Keratinocyte (primary cell): ENCODE measurements around the gene WDR91. TPM values are rescaled to one million over a fixed set of nuclear protein-coding genes. Genes with fewer than 3 reads are reported as not detected.

Source experiments
- DNase-seq: peaks from one replicate; pipeline ENCODE4 v3.0.0-alpha.2; 2011; ENCODE audit warnings: low read depth, missing footprints, low spot score
- FAIRE-seq: peaks from 2 replicates; lab custom pipeline; 2011; peaks lifted over from hg19 to GRCh38; lab: Jason Lieb, UNC
- H2AFZ ChIP-seq: 2 replicates; pipeline ENCODE4 v1.6.0; 2012; ENCODE audit warnings: low read length, control low read depth, inconsistent platforms; ENCODE audit not compliant: control insufficient read depth
- H3K27ac ChIP-seq: 2 replicates; pipeline ENCODE4 v1.5.1; 2011; ENCODE audit warnings: low read length; ENCODE audit not compliant: control insufficient read depth, insufficient read depth
- H3K27me3 ChIP-seq: 3 replicates; pipeline ENCODE4 v1.6.0; 2011; ENCODE audit warnings: low read length; ENCODE audit not compliant: control insufficient read depth, insufficient read depth; ENCODE audit errors: extremely low read depth
- H3K36me3 ChIP-seq, 2 experiments: 2 replicates in 1 of 2; 3 replicates in 1 of 2; pipeline ENCODE4 v1.5.1; 2011; ENCODE audit warnings: low read length in 2 of 2, mild to moderate bottlenecking in 1 of 2; ENCODE audit not compliant: control insufficient read depth in 2 of 2, insufficient read depth in 2 of 2; ENCODE audit errors: extremely low read depth in 1 of 2
- H3K4me1 ChIP-seq: 3 replicates; pipeline ENCODE4 v1.5.1; 2011; ENCODE audit warnings: low read length; ENCODE audit not compliant: control insufficient read depth, insufficient read depth; ENCODE audit errors: extremely low read depth
- H3K4me2 ChIP-seq: 3 replicates; pipeline ENCODE4 v1.6.0; 2011; ENCODE audit warnings: low read depth, low read length; ENCODE audit not compliant: control insufficient read depth, insufficient read depth; ENCODE audit errors: extremely low read depth
- H3K4me3 ChIP-seq, 3 experiments: fragments of 200-600 bp in 1 of 3; sonication (generic) in 1 of 3; 2 replicates in 2 of 3; 3 replicates in 1 of 3; pipeline ENCODE4 v1.5.1; 2011 to 2016; ENCODE audit warnings: low read length in 3 of 3, mild to moderate bottlenecking in 3 of 3, control low read depth in 2 of 3, inconsistent platforms in 1 of 3, low read depth in 1 of 3, mixed read lengths in 1 of 3, mixed run types in 1 of 3, moderate library complexity in 1 of 3; ENCODE audit not compliant: control insufficient read depth in 2 of 3, insufficient read depth in 2 of 3; ENCODE audit errors: extremely low read depth in 1 of 3
- H3K79me2 ChIP-seq: 2 replicates; pipeline ENCODE4 v1.6.0; 2012; ENCODE audit warnings: low read length; ENCODE audit not compliant: control insufficient read depth, insufficient read depth
- H3K9ac ChIP-seq: 3 replicates; pipeline ENCODE4 v1.6.0; 2011; ENCODE audit warnings: low read length; ENCODE audit not compliant: control insufficient read depth, insufficient read depth; ENCODE audit errors: extremely low read depth
- H3K9me1 ChIP-seq: 3 replicates; pipeline ENCODE4 v1.6.0; 2011; ENCODE audit warnings: low read length; ENCODE audit not compliant: control insufficient read depth, insufficient read depth; ENCODE audit errors: extremely low read depth
- H3K9me3 ChIP-seq: 2 replicates; pipeline ENCODE4 v1.5.1; 2012; ENCODE audit warnings: low read depth, low read length; ENCODE audit not compliant: control insufficient read depth
- H4K20me1 ChIP-seq: 3 replicates; pipeline ENCODE4 v1.6.0; 2011; ENCODE audit warnings: low read length; ENCODE audit not compliant: control insufficient read depth, insufficient read depth; ENCODE audit errors: extremely low read depth
- CTCF ChIP-seq, 3 experiments: IDR thresholded peaks in 1 of 3; conservative IDR thresholded peaks in 1 of 3; optimal IDR thresholded peaks in 1 of 3; 2 replicates in 2 of 3; 3 replicates in 1 of 3; pipeline versions ENCODE3 to v1.5.1; 2011; ENCODE audit warnings: low read length in 3 of 3, mild to moderate bottlenecking in 3 of 3, moderate library complexity in 2 of 3, control low read depth in 1 of 3, inconsistent platforms in 1 of 3; ENCODE audit not compliant: insufficient read depth in 2 of 3; ENCODE audit errors: extremely low read depth in 1 of 3
- EZH2 ChIP-seq: IDR thresholded peaks from one replicate; pipeline ENCODE4 v1.6.1; 2012; ENCODE audit warnings: inconsistent platforms, mild to moderate bottlenecking, low read length, moderate library complexity
- dilution Hi-C: fragments of 300-500 bp; cut with MboI; formaldehyde crosslinking; loops from one replicate; pipeline ENCODE4 v1.7.0; 2020; ENCODE audit warnings: low sequenced_read_pairs; ENCODE audit not compliant: extremely low pct_ligation_motif_present
- polyA plus RNA-seq, 5 experiments: library from polyadenylated mRNA; depleted of rRNA in 3 of 5; stranded (reverse) in 3 of 5; stranded (forward) in 1 of 5; unstranded in 1 of 5; fragments of >200 nt; gene quantifications; 1 replicate in 1 of 5; 2 replicates in 3 of 5; 3 replicates in 1 of 5; pipeline versions ENCODE4 v1.2.1 to v1.2.3, GENCODE V29; 2011 to 2012; ENCODE audit warnings: missing spikeins in 2 of 5, low read depth in 1 of 5, low replicate concordance in 1 of 5

The WDR91 gene
- polyA plus RNA-seq, 1 donor (not counting 4 experiments of a cell fraction or from before 2014, with no cell fraction given): 22.5 TPM

- peaks cover 34% of the 10 kb centered on the region for H3K4me1 ChIP-seq
- DNase-seq (no peak), FAIRE-seq (peak; percentile 9)
- no peak overlapping the region for H3K4me2 ChIP-seq
- H3K9me1 ChIP-seq: no peaks in the 10 kb centered on the region
- no peak overlapping the region for H3K27ac ChIP-seq
- H2AFZ ChIP-seq: no peak overlapping the region
- H3K36me3 ChIP-seq: peaks cover 11 to 23% of the 10 kb centered on the region in 2 experiments
- H3K9ac ChIP-seq: no peak overlapping the region
- no peaks in the 10 kb centered on the region for H4K20me1 ChIP-seq
- no peak overlapping the region for H3K4me3 ChIP-seq
- dilution Hi-C loops: no loop called here
- no peaks in the 10 kb centered on the region for H3K27me3 ChIP-seq
- peaks cover 31% of the 10 kb centered on the region for H3K79me2 ChIP-seq
- no peaks in the 10 kb centered on the region for H3K9me3 ChIP-seq
- TF ChIP-seq CTCF (optimal IDR thresholded peaks at IDR 0.05 in 1 of 3, IDR thresholded peaks at IDR 0.05 in 1 of 3, conservative IDR thresholded peaks at IDR 0.05 in 1 of 3; ENCODE audit: extremely low read depth in 1 of 3, insufficient read depth in 2 of 3, low read length in 3 of 3): no peak
- TF ChIP-seq EZH2: no peak
Observed at GRCh38 chr7:135204876-135205275, 6.5 kb downstream of the WDR91 start.

GRCh38 chr7:135204341-135204749, 7.0 kb downstream of the WDR91 start:
- peaks cover 30% of the 10 kb centered on the region for H3K79me2 ChIP-seq
- dilution Hi-C loops: no loop called here
- no peak overlapping the region for H3K27ac ChIP-seq
- H3K9me3 ChIP-seq: no peaks in the 10 kb centered on the region
- no peak for TF ChIP-seq CTCF (optimal IDR thresholded peaks at IDR 0.05 in 1 of 3, IDR thresholded peaks at IDR 0.05 in 1 of 3, conservative IDR thresholded peaks at IDR 0.05 in 1 of 3; ENCODE audit: extremely low read depth in 1 of 3, insufficient read depth in 2 of 3, low read length in 3 of 3)
- no peak for TF ChIP-seq EZH2
- DNase-seq (no peak), FAIRE-seq (no peak)
- H3K9me1 ChIP-seq: no peaks in the 10 kb centered on the region
- H3K4me3 ChIP-seq: no peak overlapping the region
- H3K9ac ChIP-seq: no peak overlapping the region
- peak overlapping the region; percentile 31 for H3K4me2 ChIP-seq
- H3K27me3 ChIP-seq: no peaks in the 10 kb centered on the region
- H3K4me1 ChIP-seq: peaks cover 28% of the 10 kb centered on the region
- peaks cover 12 to 29% of the 10 kb centered on the region in 2 experiments for H3K36me3 ChIP-seq
- H4K20me1 ChIP-seq: no peaks in the 10 kb centered on the region
- H2AFZ ChIP-seq: no peak overlapping the region
